Fibroblast of mammary gland (primary cell): ENCODE results near the gene CCDC80.

Experiments used
- DNase-seq: peaks from one replicate; pipeline ENCODE4 v3.0.0-alpha.2; 2010; ENCODE audit warnings: low read depth
- H3K4me3 ChIP-seq: 2 replicates; pipeline ENCODE4 v1.5.1; 2011; ENCODE audit warnings: low read depth, mild to moderate bottlenecking, low read length, moderate library complexity; ENCODE audit not compliant: control insufficient read depth
- TF ChIP-seq, protein P1 (sequence below): conservative IDR thresholded peaks from 2 replicates; pipeline ENCODE4 v1.5.1; 2011; ENCODE audit warnings: low read depth, low read length, inconsistent platforms; ENCODE audit not compliant: control insufficient read depth, insufficient read depth

CCDC80 gene

GRCh38 chr3:112650482-112650881, 9.5 kb upstream of the CCDC80 start:
- no peak overlapping the region for H3K4me3 ChIP-seq
- DNase-seq, result peak; percentile 58
- TF ChIP-seq, protein P1, sequence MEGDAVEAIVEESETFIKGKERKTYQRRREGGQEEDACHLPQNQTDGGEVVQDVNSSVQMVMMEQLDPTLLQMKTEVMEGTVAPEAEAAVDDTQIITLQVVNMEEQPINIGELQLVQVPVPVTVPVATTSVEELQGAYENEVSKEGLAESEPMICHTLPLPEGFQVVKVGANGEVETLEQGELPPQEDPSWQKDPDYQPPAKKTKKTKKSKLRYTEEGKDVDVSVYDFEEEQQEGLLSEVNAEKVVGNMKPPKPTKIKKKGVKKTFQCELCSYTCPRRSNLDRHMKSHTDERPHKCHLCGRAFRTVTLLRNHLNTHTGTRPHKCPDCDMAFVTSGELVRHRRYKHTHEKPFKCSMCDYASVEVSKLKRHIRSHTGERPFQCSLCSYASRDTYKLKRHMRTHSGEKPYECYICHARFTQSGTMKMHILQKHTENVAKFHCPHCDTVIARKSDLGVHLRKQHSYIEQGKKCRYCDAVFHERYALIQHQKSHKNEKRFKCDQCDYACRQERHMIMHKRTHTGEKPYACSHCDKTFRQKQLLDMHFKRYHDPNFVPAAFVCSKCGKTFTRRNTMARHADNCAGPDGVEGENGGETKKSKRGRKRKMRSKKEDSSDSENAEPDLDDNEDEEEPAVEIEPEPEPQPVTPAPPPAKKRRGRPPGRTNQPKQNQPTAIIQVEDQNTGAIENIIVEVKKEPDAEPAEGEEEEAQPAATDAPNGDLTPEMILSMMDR, result no peak

DNA sequence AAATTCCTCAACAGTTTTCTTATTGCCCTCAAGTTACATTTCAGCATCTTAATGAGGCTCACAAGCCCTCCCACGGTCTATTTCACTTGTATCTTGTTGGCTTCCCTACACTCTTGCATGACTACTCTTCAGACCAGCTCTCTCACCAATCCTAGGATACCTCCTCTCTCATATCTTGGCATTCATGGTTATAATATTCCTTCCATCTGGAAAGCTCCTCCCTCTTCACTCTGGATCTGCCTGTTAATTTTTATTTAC, 8.5 kb upstream of the CCDC80 start:
- H3K4me3 ChIP-seq, result no peak overlapping the region
- DNase-seq, result peak; percentile 57
- TF ChIP-seq, protein P1, result no peak

GRCh38 chr3:112647122-112647521, 6.2 kb upstream of the CCDC80 start:
- H3K4me3 ChIP-seq, result no peak overlapping the region

DNA sequence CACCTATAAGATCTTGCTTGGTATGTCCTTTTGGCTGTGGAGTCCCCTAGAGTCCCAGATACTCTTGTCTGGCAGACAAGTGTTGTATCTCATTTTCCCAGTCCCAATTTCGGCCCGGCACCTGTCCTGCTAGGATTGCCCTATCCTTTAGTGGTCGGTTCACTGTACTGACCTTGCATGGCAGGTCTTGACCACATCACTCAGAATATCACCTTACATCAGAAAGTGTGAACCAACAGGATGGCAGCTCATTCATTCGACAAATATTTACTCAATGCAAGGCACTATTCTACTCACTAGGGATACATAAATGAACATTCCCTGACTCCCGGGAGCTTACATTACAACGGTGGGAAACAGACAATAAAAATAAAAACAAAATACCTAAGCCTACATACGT, 5.7 kb upstream of the CCDC80 start:
- H3K4me3 ChIP-seq, result no peak overlapping the region
- DNase-seq, result no peak
- TF ChIP-seq, protein P1, result no peak

More at GRCh38 chr3:112647122-112647521, 6.2 kb upstream of the CCDC80 start:
- peak; percentile 85 for DNase-seq
- TF ChIP-seq, protein P1, result no peak

GRCh38 chr3:112644453-112644852, 3.5 kb upstream of the CCDC80 start:
- TF ChIP-seq, protein P1, result no peak
- H3K4me3 ChIP-seq, result no peak overlapping the region
- no peak for DNase-seq

GRCh38 chr3:112643621-112644240, 2.8 kb upstream of the CCDC80 start:
- TF ChIP-seq, protein P1, result no peak
- DNase-seq, result no peak

DNA sequence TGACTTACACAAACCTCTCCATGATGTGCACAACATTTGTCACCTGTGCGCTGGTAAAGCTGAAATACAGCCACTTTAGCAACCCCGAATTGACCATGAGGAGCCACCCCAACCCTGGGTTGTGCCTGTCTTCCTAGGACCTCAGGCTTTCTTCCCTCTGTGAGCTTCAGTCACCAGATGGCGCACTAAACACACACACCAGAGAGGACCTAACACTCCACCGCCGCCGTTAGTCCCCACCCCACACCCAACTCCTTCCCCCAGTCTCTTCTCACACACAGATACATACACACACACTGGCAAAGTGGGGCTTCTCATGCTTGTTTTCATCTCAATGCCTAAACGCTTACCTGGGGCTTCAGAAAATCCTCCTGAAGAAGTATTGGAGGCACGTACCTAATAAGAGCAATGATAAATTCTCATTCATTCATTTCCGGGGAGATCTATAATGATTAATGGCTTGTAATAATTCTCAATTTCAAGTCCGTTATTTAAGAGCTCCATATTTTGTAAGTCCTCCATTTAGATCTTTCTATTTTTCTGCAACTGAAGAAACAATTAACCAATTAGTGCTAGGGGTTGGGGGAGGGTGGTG, 2.1 kb upstream of the CCDC80 start:
- peak overlapping the region; percentile 35 for H3K4me3 ChIP-seq
- TF ChIP-seq, protein P1, result peak; percentile 95
- DNase-seq, result peak; percentile 93

More at GRCh38 chr3:112643621-112644240, 2.8 kb upstream of the CCDC80 start:
- H3K4me3 ChIP-seq, result no peak overlapping the region
